GM12878 (cell line): Measurements from ENCODE around the gene FAM186B.
A peak's percentile ranks its signal among the peaks of the same experiment; 100 is the strongest.

Experiments
- CEBPB ChIP-seq, 2 experiments: fragments of 150-350 bp in 1 of 2; IDR thresholded peaks; 2 replicates each; pipeline ENCODE4 v1.6.1; 2012 to 2014; ENCODE audit warnings: low read depth in 2 of 2, low read length in 2 of 2, borderline replicate concordance in 1 of 2, inconsistent platforms in 1 of 2
- CTCF ChIP-seq, 3 experiments: IDR thresholded peaks in 2 of 3; conservative IDR thresholded peaks in 1 of 3; 2 replicates each; pipeline ENCODE4 v1.5.1; 2011; ENCODE audit warnings: low read depth in 3 of 3, low read length in 3 of 3, mild to moderate bottlenecking in 3 of 3, control low read depth in 2 of 3, moderate library complexity in 2 of 3, inconsistent platforms in 1 of 3, mixed read lengths in 1 of 3; ENCODE audit not compliant: control insufficient read depth in 2 of 3, insufficient read depth in 1 of 3; ENCODE audit errors: extremely low read depth in 1 of 3
- EGR1 ChIP-seq, 2 experiments: IDR thresholded peaks; 1 replicate in 1 of 2; 2 replicates in 1 of 2; pipeline ENCODE4 v1.6.1; 2011 to 2012; ENCODE audit warnings: low read depth in 2 of 2, low read length in 2 of 2, borderline replicate concordance in 1 of 2, mild to moderate bottlenecking in 1 of 2, moderate library complexity in 1 of 2
- EZH2 ChIP-seq: IDR thresholded peaks from 2 replicates; pipeline ENCODE4 v1.6.1; 2012; ENCODE audit warnings: low read depth, mild to moderate bottlenecking, control low read depth, inconsistent platforms, low read length, borderline replicate concordance; ENCODE audit not compliant: control insufficient read depth
- IKZF2 ChIP-seq, 2 experiments: fragments of 450-650 bp; IDR thresholded peaks; 2 replicates each; pipeline ENCODE4 v1.6.1; 2017; ENCODE audit warnings: mild to moderate bottlenecking in 2 of 2, moderate library complexity in 2 of 2
- KLF5 ChIP-seq: fragments of 450-650 bp; IDR thresholded peaks from 2 replicates; pipeline ENCODE4 v1.6.1; 2014; ENCODE audit warnings: mild to moderate bottlenecking; ENCODE audit not compliant: partially characterized antibody
- MYC ChIP-seq: IDR thresholded peaks from 2 replicates; pipeline ENCODE4 v1.6.1; 2011; ENCODE audit warnings: mild to moderate bottlenecking, low read length, moderate library complexity, inconsistent platforms; ENCODE audit not compliant: insufficient read depth, insufficient replicate concordance, insufficient read length, severe bottlenecking
- NFYB ChIP-seq: IDR thresholded peaks from 2 replicates; pipeline ENCODE4 v1.6.1; 2011; ENCODE audit warnings: low read depth, mild to moderate bottlenecking, low read length, improper control_type of control experiment, moderate library complexity; ENCODE audit not compliant: insufficient read depth
- POLR2AphosphoS2 ChIP-seq: IDR thresholded peaks from 2 replicates; pipeline ENCODE4 v1.6.1; 2011; ENCODE audit warnings: low read depth, mild to moderate bottlenecking, low read length, improper control_type of control experiment, moderate library complexity
- POLR2AphosphoS5 ChIP-seq: IDR thresholded peaks from 2 replicates; pipeline ENCODE4 v1.6.1; 2011; ENCODE audit warnings: mild to moderate bottlenecking, low read length, inconsistent platforms
- POU2F2 ChIP-seq: IDR thresholded peaks from 3 replicates; pipeline ENCODE4 v1.6.1; 2011; ENCODE audit warnings: low read depth, mild to moderate bottlenecking, low read length, borderline replicate concordance
- RFX5 ChIP-seq: IDR thresholded peaks from 2 replicates; pipeline ENCODE4 v1.6.1; 2011; ENCODE audit warnings: low read depth, low read length, improper control_type of control experiment
- SRF ChIP-seq, 2 experiments: IDR thresholded peaks; 2 replicates each; pipeline ENCODE4 v1.6.1; 2011; ENCODE audit warnings: low read depth in 2 of 2, low read length in 2 of 2, mild to moderate bottlenecking in 1 of 2, moderate library complexity in 1 of 2
- USF2 ChIP-seq: IDR thresholded peaks from 2 replicates; pipeline ENCODE4 v1.6.1; 2011; ENCODE audit warnings: low read depth, low read length, improper control_type of control experiment, borderline replicate concordance

- TF ChIP-seq CTCF (IDR thresholded peaks at IDR 0.05 in 2 of 3, conservative IDR thresholded peaks at IDR 0.05 in 1 of 3; ENCODE audit: control insufficient read depth in 2 of 3, extremely low read depth in 1 of 3, insufficient read depth in 1 of 3, low read depth in 3 of 3, low read length in 3 of 3) = peak; percentile 33 to 56 (median 37); a peak in 4 of 6 replicates
- TF ChIP-seq POLR2AphosphoS5 = no peak
- no peak for TF ChIP-seq MYC
- no peak for TF ChIP-seq POU2F2
- TF ChIP-seq USF2 = no peak
- no peak for TF ChIP-seq EGR1 (IDR thresholded peaks at IDR 0.05; ENCODE audit: borderline replicate concordance in 1 of 2, low read depth in 2 of 2, low read length in 2 of 2)
- TF ChIP-seq EZH2 = no peak
- TF ChIP-seq IKZF2 (IDR thresholded peaks at IDR 0.05) = no peak
- TF ChIP-seq NFYB = no peak
- TF ChIP-seq POLR2AphosphoS2 = no peak
- TF ChIP-seq SRF (IDR thresholded peaks at IDR 0.05; ENCODE audit: low read depth in 2 of 2, low read length in 2 of 2) = no peak
- no peak for TF ChIP-seq CEBPB (IDR thresholded peaks at IDR 0.05; ENCODE audit: borderline replicate concordance in 1 of 2, low read depth in 2 of 2, low read length in 2 of 2)
- no peak for TF ChIP-seq KLF5
- TF ChIP-seq RFX5 = no peak
These were observed 20.9 kb upstream of the FAM186B start for GRCh38 chr12:49626169-49626835.
